CD4-positive, alpha-beta T cell (primary cell): Measurements from ENCODE around the gene CBFA2T3. TPM values are rescaled to one million over a fixed set of nuclear protein-coding genes. Genes with fewer than 3 reads are reported as not detected.

ENCODE experiments used
- ATAC-seq: fragments of 200-7000 bp; cut with Tn5 transposase; one replicate; pipeline ENCODE4 v1.10.0; 2022; ENCODE audit warnings: mild to moderate bottlenecking; ENCODE audit not compliant: poor library complexity
- CTCF ChIA-PET: fragments of 350-600 bp; sonication (Branson Sonifier 250); formaldehyde crosslinking; loops from one replicate; lab custom pipeline; 2021; ENCODE audit warnings: antibody characterized with exemption, inconsistent platforms; lab: Charles Lee
- POLR2A ChIA-PET: fragments of 350-600 bp; sonication (Branson Sonifier 250); formaldehyde crosslinking; loops from one replicate; lab custom pipeline; 2021; ENCODE audit warnings: antibody characterized with exemption, inconsistent platforms; lab: Charles Lee
- DNase-seq, 14 experiments: peaks; one replicate each; pipeline ENCODE4 v3.0.0-alpha.2; 2013 to 2020; ENCODE audit warnings: mixed read lengths in 2 of 14
- H3K27ac ChIP-seq, 2 donors: one replicate each; pipeline versions ENCODE4 v1.5.1 to v1.7.0; 2013; ENCODE audit warnings: low read length in 2 of 2, low read depth in 1 of 2, mild to moderate bottlenecking in 1 of 2
- H3K27me3 ChIP-seq, 2 experiments: 1 replicate in 1 of 2; 2 replicates in 1 of 2; pipeline versions ENCODE4 v1.6.1 to v1.7.0; 2013; ENCODE audit warnings: low read length in 2 of 2, control low read depth in 1 of 2, mild to moderate bottlenecking in 1 of 2, moderate library complexity in 1 of 2; ENCODE audit not compliant: insufficient read depth in 2 of 2, control insufficient read depth in 1 of 2
- H3K36me3 ChIP-seq: one replicate; pipeline ENCODE4 v1.6.1; 2013; ENCODE audit warnings: low read length, control low read depth; ENCODE audit not compliant: insufficient read depth
- H3K4me1 ChIP-seq: one replicate; pipeline ENCODE4 v1.6.1; 2013; ENCODE audit warnings: low read length, control low read depth; ENCODE audit not compliant: insufficient read depth
- H3K4me3 ChIP-seq: one replicate; pipeline ENCODE4 v1.5.1; 2013; ENCODE audit warnings: mild to moderate bottlenecking, low read length, moderate library complexity
- H3K9me3 ChIP-seq, 2 experiments: 1 replicate in 1 of 2; 2 replicates in 1 of 2; pipeline versions ENCODE4 v1.6.1 to v1.7.0; 2013; ENCODE audit warnings: low read length in 2 of 2, mild to moderate bottlenecking in 2 of 2, control low read depth in 1 of 2, moderate library complexity in 1 of 2; ENCODE audit not compliant: control insufficient read depth in 1 of 2, insufficient read depth in 1 of 2
- H3K27ac Mint-ChIP-seq: one replicate; pipeline ENCODE4 v1.8.0; 2020; ENCODE audit warnings: mixed read lengths
- H3K27me3 Mint-ChIP-seq: one replicate; pipeline ENCODE4 v1.8.0; 2021; ENCODE audit warnings: mixed read lengths
- H3K36me3 Mint-ChIP-seq: one replicate; pipeline ENCODE4 v1.8.0; 2021; ENCODE audit warnings: low read depth, mixed read lengths
- H3K4me1 Mint-ChIP-seq: one replicate; pipeline ENCODE4 v1.8.0; 2021; ENCODE audit warnings: low read depth, mixed read lengths
- H3K4me3 Mint-ChIP-seq: one replicate; pipeline ENCODE4 v1.8.0; 2020; ENCODE audit warnings: mild to moderate bottlenecking, mixed read lengths
- H3K9me3 Mint-ChIP-seq: one replicate; pipeline ENCODE4 v1.8.0; 2020; ENCODE audit warnings: mixed read lengths
- CTCF ChIP-seq: fragments of 200-600 bp; IDR thresholded peaks from one replicate; pipeline ENCODE4 v1.8.0; 2022; ENCODE audit warnings: antibody characterized with exemption, mild to moderate bottlenecking
- intact Hi-C, 2 experiments: fragments of 100-400 bp; cut with DNase I in 1 of 2; cut with micrococcal nuclease in 1 of 2; formaldehyde crosslinking; loops; one replicate each; pipeline versions ENCODE4 v1.15.1 to v1.9.0; 2023 to 2025; cut with DNase I, micrococcal nuclease
- total RNA-seq, 174 experiments: library from RNA in 2 of 174; stranded (reverse) in 2 of 174; gene quantifications; one replicate each; pipeline ENCODE4 v1.2.3 and lab custom pipeline; 2021 to 2026

The CBFA2T3 gene
- total RNA-seq, 2 experiments from 2014 or later: 0.80 to 1.6 TPM

GRCh38 chr16:88965826-88966480, 11.1 kb downstream of the CBFA2T3 start:
- Mint-ChIP-seq H3K4me1 (peaks cover 10% of the 10 kb centered on the region), H3K27me3 (peaks cover 19% of the 10 kb centered on the region), H3K36me3 (no peaks in the 10 kb centered on the region), H3K4me3 (no peak overlapping the region), H3K9me3 (no peaks in the 10 kb centered on the region), H3K27ac (no peak overlapping the region)
- no peaks in the 10 kb centered on the region for H3K36me3 ChIP-seq
- POLR2A ChIA-PET: no interaction called here
- TF ChIP-seq CTCF: no peak
- CTCF ChIA-PET: no interaction called here
- peaks cover 22% of the 10 kb centered on the region for H3K4me1 ChIP-seq
- no peak overlapping the region for H3K4me3 ChIP-seq
- intact Hi-C loops: no loop called here
- ATAC-seq: no peak
- no peak overlapping the region for H3K27ac ChIP-seq
- peaks cover 0 to 17% of the 10 kb centered on the region in 2 experiments for H3K9me3 ChIP-seq
- peaks cover 12% of the 10 kb centered on the region in 2 experiments for H3K27me3 ChIP-seq
- no peak for DNase-seq

- DNase-seq: no peak
- Mint-ChIP-seq H3K27ac (no peak overlapping the region), H3K4me1 (peaks cover 10% of the 10 kb centered on the region), H3K36me3 (no peaks in the 10 kb centered on the region), H3K4me3 (no peak overlapping the region), H3K9me3 (no peaks in the 10 kb centered on the region), H3K27me3 (peaks cover 21% of the 10 kb centered on the region)
- Histone ChIP-seq H3K27ac (no peak overlapping the region), H3K27me3 (peaks cover 12 to 16% of the 10 kb centered on the region in 2 experiments), H3K4me3 (no peak overlapping the region), H3K36me3 (no peaks in the 10 kb centered on the region), H3K4me1 (peaks cover 22% of the 10 kb centered on the region), H3K9me3 (peaks cover 0 to 17% of the 10 kb centered on the region in 2 experiments)
- CTCF ChIA-PET: no interaction called here
- TF ChIP-seq CTCF: no peak
- ATAC-seq: no peak
- intact Hi-C loops: no loop called here
- POLR2A ChIA-PET: no interaction called here
These were observed 11.6 kb downstream of the CBFA2T3 start for GRCh38 chr16:88965411-88965810.

- Mint-ChIP-seq H3K4me3 (no peak overlapping the region), H3K9me3 (no peaks in the 10 kb centered on the region), H3K36me3 (no peaks in the 10 kb centered on the region), H3K4me1 (peaks cover 10% of the 10 kb centered on the region), H3K27ac (no peak overlapping the region), H3K27me3 (peaks cover 24% of the 10 kb centered on the region)
- ChIA-PET CTCF (no interaction called here), POLR2A (no interaction called here)
- Histone ChIP-seq H3K36me3 (no peaks in the 10 kb centered on the region), H3K4me3 (no peak overlapping the region), H3K27ac (no peak overlapping the region), H3K27me3 (peaks cover 12 to 16% of the 10 kb centered on the region in 2 experiments), H3K9me3 (peaks cover 0 to 12% of the 10 kb centered on the region in 2 experiments), H3K4me1 (peaks cover 22% of the 10 kb centered on the region)
- no peak for DNase-seq
- intact Hi-C loops: loop anchor here in 1 of 2 experiments (5.0 kb wide), 1 partner anchor 52 kb away; no protein-coding TSS in a partner anchor
- TF ChIP-seq CTCF: no peak
- no peak for ATAC-seq
These were observed 12.4 kb downstream of the CBFA2T3 start for GRCh38 chr16:88964636-88965035.
